ENCODE measurements around the gene DLG5. TPM values are rescaled to one million over a fixed set of nuclear protein-coding genes. Genes with fewer than 3 reads are reported as not detected.
A peak's percentile ranks its signal among the peaks of the same experiment; 100 is the strongest.

Gene DLG5
- total RNA-seq, 4 donors from 2014 or later = 45.4 to 92.4 (median 61.2) TPM

GRCh38 chr10:77812741-77813140, 113.8 kb downstream of the DLG5 start:
- 95 to 96% methylated on average over 6 of the region's 6 CpGs for WGBS, 2 donors
- no peaks in the 10 kb centered on the region for H3K27me3 ChIP-seq
- H3K27ac ChIP-seq = no peak overlapping the region
- H3K9me3 ChIP-seq = no peaks in the 10 kb centered on the region
- H3K4me1 ChIP-seq = peaks cover 0 to 14% of the 10 kb centered on the region in 2 donors
- no peak overlapping the region for H3K4me3 ChIP-seq (replicated peaks in 1 of 3)
- TF ChIP-seq CTCF (IDR thresholded peaks at IDR 0.05) = no peak
- no peak for TF ChIP-seq POLR2A (IDR thresholded peaks at IDR 0.05)
- no peak for DNase-seq
- intact Hi-C loops (cut with DNase I) = no loop called here
- peaks cover 40 to 83% of the 10 kb centered on the region in 2 donors for H3K36me3 ChIP-seq

GRCh38 chr10:77811831-77812430, 114.6 kb downstream of the DLG5 start:
- no peak overlapping the region for H3K4me3 ChIP-seq (replicated peaks in 1 of 3)
- no peak for TF ChIP-seq POLR2A (IDR thresholded peaks at IDR 0.05)
- no peak for TF ChIP-seq CTCF (IDR thresholded peaks at IDR 0.05)
- 94 to 97% methylated on average over 19 of the region's 23 CpGs for WGBS, 2 donors
- peaks cover 40 to 83% of the 10 kb centered on the region in 2 donors for H3K36me3 ChIP-seq
- intact Hi-C loops (cut with DNase I) = no loop called here
- no peak overlapping the region for H3K27ac ChIP-seq
- no peaks in the 10 kb centered on the region for H3K9me3 ChIP-seq
- H3K4me1 ChIP-seq = peaks cover 0 to 14% of the 10 kb centered on the region in 2 donors
- DNase-seq = no peak
- H3K27me3 ChIP-seq = no peaks in the 10 kb centered on the region

- no peaks in the 10 kb centered on the region for H3K27me3 ChIP-seq
- peaks cover 39 to 83% of the 10 kb centered on the region in 2 donors for H3K36me3 ChIP-seq
- intact Hi-C loops (cut with DNase I) = no loop called here
- peak; percentile 77 to 84 for DNase-seq
- H3K4me1 ChIP-seq = peaks cover 0 to 14% of the 10 kb centered on the region in 2 donors
- no peak overlapping the region for H3K4me3 ChIP-seq (replicated peaks in 1 of 3)
- H3K27ac ChIP-seq = peak overlapping the region; percentile 6 to 24 (median 15)
- no peak for TF ChIP-seq CTCF (IDR thresholded peaks at IDR 0.05)
- TF ChIP-seq POLR2A (IDR thresholded peaks at IDR 0.05) = no peak
- 73 to 79% methylated on average over 21 to 23 of the region's 23 CpGs for WGBS, 2 donors
- H3K9me3 ChIP-seq = no peaks in the 10 kb centered on the region
Observed at GRCh38 chr10:77810446-77811335, 115.9 kb downstream of the DLG5 start.

GRCh38 chr10:77809336-77809735, 117.2 kb downstream of the DLG5 start:
- Histone ChIP-seq H3K4me3 (replicated peaks in 1 of 3) (no peak overlapping the region), H3K36me3 (peaks cover 53 to 86% of the 10 kb centered on the region in 2 donors), H3K27ac (peak overlapping the region in 2 of 3 donors; percentile 6 to 7), H3K27me3 (no peaks in the 10 kb centered on the region), H3K4me1 (peaks cover 0 to 14% of the 10 kb centered on the region in 2 donors), H3K9me3 (no peaks in the 10 kb centered on the region)
- WGBS, 2 donors = 69 to 86% methylated on average over 4 to 8 of the region's 8 CpGs
- DNase-seq = peak; percentile 66 to 80
- intact Hi-C loops (cut with DNase I) = no loop called here
- no peak for TF ChIP-seq CTCF (IDR thresholded peaks at IDR 0.05)
- no peak for TF ChIP-seq POLR2A (IDR thresholded peaks at IDR 0.05)

- TF ChIP-seq CTCF (IDR thresholded peaks at IDR 0.05) (no peak), POLR2A (IDR thresholded peaks at IDR 0.05) (no peak)
- intact Hi-C loops (cut with DNase I) = no loop called here
- Histone ChIP-seq H3K4me1 (peaks cover 0 to 14% of the 10 kb centered on the region in 2 donors), H3K36me3 (peaks cover 55 to 85% of the 10 kb centered on the region in 2 donors), H3K27ac (no peak overlapping the region), H3K9me3 (no peaks in the 10 kb centered on the region), H3K4me3 (replicated peaks in 1 of 3) (no peak overlapping the region), H3K27me3 (no peaks in the 10 kb centered on the region)
- 90 to 94% methylated on average over 9 of the region's 9 CpGs for WGBS, 2 donors
- DNase-seq = no peak
Observed at GRCh38 chr10:77807706-77808105, 118.8 kb downstream of the DLG5 start.

Measured in thyroid gland (tissue), 4 donors.